Mucosa of descending colon (tissue), 3 donors: ENCODE measurements around the gene CACNA1H. TPM values are rescaled to one million over a fixed set of nuclear protein-coding genes. Genes with fewer than 3 reads are reported as not detected.
A peak's percentile ranks its signal among the peaks of the same experiment; 100 is the strongest.

ENCODE experiments used
- ATAC-seq: fragments of 200-7000 bp; cut with Tn5 transposase; one replicate; pipeline ENCODE4 v1.9.1; 2020; ENCODE audit warnings: mild to moderate bottlenecking, moderate library complexity
- DNase-seq, 3 donors: peaks; one replicate each; pipeline ENCODE4 v3.0.0-alpha.2; 2020
- H3K36me3 ChIP-seq: fragments of 200-600 bp; one replicate; pipeline ENCODE4 v1.8.0; 2021; ENCODE audit warnings: low read depth, mild to moderate bottlenecking
- H3K4me1 ChIP-seq: fragments of 200-600 bp; one replicate; pipeline ENCODE4 v1.8.0; 2021; ENCODE audit warnings: low read depth, mild to moderate bottlenecking
- H3K4me3 ChIP-seq: fragments of 200-600 bp; one replicate; pipeline ENCODE4 v1.8.0; 2021; ENCODE audit warnings: mild to moderate bottlenecking
- H3K9me3 ChIP-seq: fragments of 200-600 bp; one replicate; pipeline ENCODE4 v1.8.0; 2021; ENCODE audit warnings: mild to moderate bottlenecking
- CTCF ChIP-seq: fragments of 200-600 bp; IDR thresholded peaks from one replicate; pipeline ENCODE4 v1.8.0; 2022; ENCODE audit warnings: antibody characterized with exemption, mild to moderate bottlenecking
- intact Hi-C, 2 donors: fragments of 100-400 bp; cut with DNase I in 1 of 2; cut with micrococcal nuclease in 1 of 2; formaldehyde crosslinking; loops; one replicate each; pipeline versions ENCODE4 v1.11.0 to v1.11.1; 2022; cut with DNase I, micrococcal nuclease
- total RNA-seq, 3 donors: library from RNA; stranded (reverse); fragmentation: NEBNext Ultra II Directional in 2 of 3; extraction: Animal tissue kit (Norgen Biotek cat#: 25700) in 2 of 3; gene quantifications; one replicate each; pipeline versions ENCODE4 v1.2.1 to v1.2.4, GENCODE V29; 2021 to 2023
- donor health status: DM: no; HTN: no; CAD: no; lungs with moderate emphysema.
- donor health status: DM: no; HTN: no; CAD: no.
- donor health status: DM: no; HTN: yes; CAD: no.

The CACNA1H gene
- total RNA-seq, 3 donors from 2014 or later: 6.0 to 160 (median 9.5) TPM

- ATAC-seq: no peak
- H3K9me3 ChIP-seq: no peaks in the 10 kb centered on the region
- DNase-seq: no peak
- TF ChIP-seq CTCF: no peak
- H3K36me3 ChIP-seq: no peaks in the 10 kb centered on the region
- H3K4me1 ChIP-seq: no peaks in the 10 kb centered on the region
- intact Hi-C loops: no loop called here
- H3K4me3 ChIP-seq: no peak overlapping the region
These were observed 48.5 kb downstream of the CACNA1H start for GRCh38 chr16:1201444-1201843.

- ATAC-seq (no peak), DNase-seq (no peak)
- H3K9me3 ChIP-seq: no peaks in the 10 kb centered on the region
- H3K4me1 ChIP-seq: no peaks in the 10 kb centered on the region
- TF ChIP-seq CTCF: no peak
- H3K36me3 ChIP-seq: no peaks in the 10 kb centered on the region
- no peak overlapping the region for H3K4me3 ChIP-seq
- intact Hi-C loops: no loop called here
These were observed 49.4 kb downstream of the CACNA1H start for GRCh38 chr16:1202274-1202673.

- no peak for TF ChIP-seq CTCF
- DNase-seq: no peak
- Histone ChIP-seq H3K9me3 (no peaks in the 10 kb centered on the region), H3K4me3 (no peak overlapping the region), H3K4me1 (no peaks in the 10 kb centered on the region), H3K36me3 (no peaks in the 10 kb centered on the region)
- intact Hi-C loops: no loop called here
- no peak for ATAC-seq
These were observed 52.0 kb downstream of the CACNA1H start for GRCh38 chr16:1204933-1205332.

- TF ChIP-seq CTCF: no peak
- no peaks in the 10 kb centered on the region for H3K36me3 ChIP-seq
- ATAC-seq: no peak
These were observed 53.4 kb downstream of the CACNA1H start for GRCh38 chr16:1206326-1206725.

GRCh38 chr16:1206786-1207185 lies 53.9 kb downstream of the CACNA1H start:
- Histone ChIP-seq H3K9me3 (no peaks in the 10 kb centered on the region), H3K36me3 (no peaks in the 10 kb centered on the region), H3K4me3 (no peak overlapping the region), H3K4me1 (no peaks in the 10 kb centered on the region)
- DNase-seq (no peak), ATAC-seq (no peak)
- no peak for TF ChIP-seq CTCF
- intact Hi-C loops: no loop called here

More at GRCh38 chr16:1206326-1206725, 53.4 kb downstream of the CACNA1H start:
- intact Hi-C loops: no loop called here
- no peak for DNase-seq
- Histone ChIP-seq H3K4me1 (no peaks in the 10 kb centered on the region), H3K4me3 (no peak overlapping the region), H3K9me3 (no peaks in the 10 kb centered on the region)

- intact Hi-C loops: no loop called here
- no peaks in the 10 kb centered on the region for H3K36me3 ChIP-seq
- TF ChIP-seq CTCF: no peak
- H3K4me1 ChIP-seq: no peaks in the 10 kb centered on the region
- no peak overlapping the region for H3K4me3 ChIP-seq
- no peak for DNase-seq
- H3K9me3 ChIP-seq: no peaks in the 10 kb centered on the region
- ATAC-seq: peak; percentile 19
These were observed 55.4 kb downstream of the CACNA1H start for GRCh38 chr16:1208239-1208830.
